Measurements from ENCODE around the gene IL6.
"Not testable (repeated sequence)": the region's sequence is repeated elsewhere in the genome, so short reads cannot be mapped to it uniquely, and the experiment has no call there.

Gene IL6

GRCh38 chr7:22726907-22727713 lies at the start of gene IL6:
IL6 (plus strand) TSS chr7:22727200; CDS start chr7:22727263, 63 bp downstream.
- DNase-seq: peak; percentile 66 to 72

- not testable (repeated sequence) for DNase-seq
These were observed 49.7 kb upstream of the IL6 start for GRCh38 chr7:22677263-22677662.

- DNase-seq: peak; percentile 49 to 56
These were observed 49.3 kb upstream of the IL6 start for GRCh38 chr7:22677680-22678079.

- DNase-seq: no peak
These were observed 46.5 kb upstream of the IL6 start for GRCh38 chr7:22680482-22680911.

- no peak for DNase-seq
These were observed 45.7 kb upstream of the IL6 start for GRCh38 chr7:22681312-22681711.

GRCh38 chr7:22681852-22682657 lies 44.9 kb upstream of the IL6 start:
- DNase-seq: no peak

GRCh38 chr7:22683379-22683778 lies 43.6 kb upstream of the IL6 start:
- no peak for DNase-seq

- no peak for DNase-seq
These were observed 40.4 kb upstream of the IL6 start for GRCh38 chr7:22686620-22687019.

GRCh38 chr7:22688084-22688483 lies 38.9 kb upstream of the IL6 start:
- DNase-seq: no peak

GRCh38 chr7:22688934-22689333 lies 38.1 kb upstream of the IL6 start:
- not testable (repeated sequence) for DNase-seq

GRCh38 chr7:22694597-22695207 lies 32.3 kb upstream of the IL6 start:
- no peak for DNase-seq

- DNase-seq: no peak
These were observed 31.4 kb upstream of the IL6 start for GRCh38 chr7:22695476-22696132.

GRCh38 chr7:22696541-22697228 lies 30.3 kb upstream of the IL6 start:
- no peak for DNase-seq

GRCh38 chr7:22697322-22697859 lies 29.6 kb upstream of the IL6 start:
- no peak for DNase-seq

GRCh38 chr7:22697876-22698606 lies 29.0 kb upstream of the IL6 start:
- DNase-seq: no peak

GRCh38 chr7:22698767-22699166 lies 28.2 kb upstream of the IL6 start:
- DNase-seq: no peak

- no peak for DNase-seq
These were observed 26.4 kb upstream of the IL6 start for GRCh38 chr7:22700559-22701002.

GRCh38 chr7:22702516-22702915 lies 24.5 kb upstream of the IL6 start:
- no peak for DNase-seq

- DNase-seq: not testable (repeated sequence)
These were observed 23.7 kb upstream of the IL6 start for GRCh38 chr7:22703107-22703855.

- DNase-seq: not testable (repeated sequence)
These were observed 22.9 kb upstream of the IL6 start for GRCh38 chr7:22703978-22704610.

Measured in Kasumi-1 (cell line).